Esophagus mucosa (tissue), 1 donor: ENCODE results near the gene GZMB. TPM values are rescaled to one million over a fixed set of nuclear protein-coding genes. Genes with fewer than 3 reads are reported as not detected.
A peak's percentile ranks its signal among the peaks of the same experiment; 100 is the strongest.
"Not testable (repeated sequence)": the region's sequence is repeated elsewhere in the genome, so short reads cannot be mapped to it uniquely, and the experiment has no call there.

ENCODE experiments used
- ATAC-seq: fragments of 200-7000 bp; cut with Tn5 transposase; one replicate; pipeline ENCODE4 v1.9.1; 2020
- total RNA-seq: library from RNA; stranded (reverse); gene quantifications from one replicate; pipeline ENCODE4 v1.2.4, GENCODE V29; 2023
- donor health status: DM: yes; HTN: yes; CAD: no.

The GZMB gene
- total RNA-seq, 1 donor from 2014 or later, result 1.2 TPM

- peak; percentile 55 for ATAC-seq
Observed at GRCh38 chr14:24630872-24631477, 3.0 kb downstream of the GZMB start.

GRCh38 chr14:24630087-24630871 is 3.7 kb downstream of the GZMB start:
- ATAC-seq, result no peak

GRCh38 chr14:24629521-24629920 is 4.5 kb downstream of the GZMB start:
- no peak for ATAC-seq

GRCh38 chr14:24613747-24614146 is 20.2 kb downstream of the GZMB start:
- peak; percentile 74 for ATAC-seq

- no peak for ATAC-seq
Observed at GRCh38 chr14:24613241-24613640, 20.7 kb downstream of the GZMB start.

GRCh38 chr14:24612196-24612595 is 21.8 kb downstream of the GZMB start:
- no peak for ATAC-seq

GRCh38 chr14:24609655-24610344 is 24.2 kb downstream of the GZMB start, which contains the start of gene GZMH:
Gene GZMH, minus strand, starts transcription at chr14:24609685. Its CDS starts 72 bp downstream, at chr14:24609613.
- ATAC-seq, result no peak

- ATAC-seq, result no peak
Observed at GRCh38 chr14:24607635-24608514, 26.1 kb downstream of the GZMB start.

GRCh38 chr14:24607081-24607480 is 26.9 kb downstream of the GZMB start:
- no peak for ATAC-seq

- ATAC-seq, result no peak
Observed at GRCh38 chr14:24606297-24606696, 27.7 kb downstream of the GZMB start.

- peak; percentile 70 for ATAC-seq
Observed at GRCh38 chr14:24605435-24606190, 28.4 kb downstream of the GZMB start.

GRCh38 chr14:24597403-24597802 is 36.6 kb downstream of the GZMB start:
- no peak for ATAC-seq

- peak; percentile 93 for ATAC-seq
Observed at GRCh38 chr14:24595073-24595808, 38.7 kb downstream of the GZMB start.

GRCh38 chr14:24591004-24591403 is 43.0 kb downstream of the GZMB start:
- ATAC-seq, result not testable (repeated sequence)

- ATAC-seq, result not testable (repeated sequence)
Observed at GRCh38 chr14:24584402-24584801, 49.6 kb downstream of the GZMB start.

Other genes starting within 250 kb of the GZMB start
- 6.1 TPM for gene NYNRIN, start 235.2 kb downstream of the GZMB start, total RNA-seq
- 0.44 TPM for gene CBLN3, start 204.5 kb downstream of the GZMB start, total RNA-seq
- 32.0 TPM for gene KHNYN, start 204.2 kb downstream of the GZMB start, total RNA-seq
- 23.8 TPM for gene SDR39U1, start 191.4 kb downstream of the GZMB start, total RNA-seq
- gene CMA1, start 125.9 kb downstream of the GZMB start, total RNA-seq, result 0.64 TPM
- gene CTSG, start 57.9 kb downstream of the GZMB start, total RNA-seq, result not detected
- gene GZMH, start 24.5 kb downstream of the GZMB start, total RNA-seq, result not detected